ENCODE results near the gene ANO1. TPM values are rescaled to one million over a fixed set of nuclear protein-coding genes. Genes with fewer than 3 reads are reported as not detected.

ANO1 gene
- total RNA-seq, 1 donor = 0.36 TPM

GRCh38 chr11:70040452-70040851 lies 37.7 kb upstream of the ANO1 start:
- TF ChIP-seq CTCF (IDR thresholded peaks at IDR 0.05; ENCODE audit: insufficient read depth, low read length) = no peak
- DNase-seq (ENCODE audit: low read depth) = no peak
- no peak overlapping the region for H3K4me3 ChIP-seq (ENCODE audit: low read depth, low read length)

GRCh38 chr11:70040869-70041501 lies 37.1 kb upstream of the ANO1 start:
- DNase-seq (ENCODE audit: low read depth) = no peak
- H3K4me3 ChIP-seq (ENCODE audit: low read depth, low read length) = no peak overlapping the region
- no peak for TF ChIP-seq CTCF (IDR thresholded peaks at IDR 0.05; ENCODE audit: insufficient read depth, low read length)

- TF ChIP-seq CTCF (IDR thresholded peaks at IDR 0.05; ENCODE audit: insufficient read depth, low read length) = no peak
- DNase-seq (ENCODE audit: low read depth) = no peak
Measured at GRCh38 chr11:70043482-70043881, 34.6 kb upstream of the ANO1 start.

GRCh38 chr11:70046089-70046488 lies 32.0 kb upstream of the ANO1 start:
- DNase-seq (ENCODE audit: low read depth) = no peak
- no peak overlapping the region for H3K4me3 ChIP-seq (ENCODE audit: low read depth, low read length)
- no peak for TF ChIP-seq CTCF (IDR thresholded peaks at IDR 0.05; ENCODE audit: insufficient read depth, low read length)

More at GRCh38 chr11:70043482-70043881, 34.6 kb upstream of the ANO1 start:
- H3K4me3 ChIP-seq (ENCODE audit: low read depth, low read length) = no peak overlapping the region

- no peak for DNase-seq (ENCODE audit: low read depth)
- no peak overlapping the region for H3K4me3 ChIP-seq (ENCODE audit: low read depth, low read length)
- peak; percentile 36 for TF ChIP-seq CTCF (IDR thresholded peaks at IDR 0.05; ENCODE audit: insufficient read depth, low read length)
Measured at GRCh38 chr11:70048279-70049024, 29.7 kb upstream of the ANO1 start.

GRCh38 chr11:70049045-70049444 lies 29.1 kb upstream of the ANO1 start:
- H3K4me3 ChIP-seq (ENCODE audit: low read depth, low read length) = no peak overlapping the region
- no peak for TF ChIP-seq CTCF (IDR thresholded peaks at IDR 0.05; ENCODE audit: insufficient read depth, low read length)
- DNase-seq (ENCODE audit: low read depth) = no peak

All from fibroblast of the aortic adventitia (primary cell).